Adrenal gland (tissue), 12 donors: ENCODE data around the gene CACNA1B. TPM values are rescaled to one million over a fixed set of nuclear protein-coding genes. Genes with fewer than 3 reads are reported as not detected.
A peak's percentile ranks its signal among the peaks of the same experiment; 100 is the strongest.
"Not testable (repeated sequence)": the region's sequence is repeated elsewhere in the genome, so short reads cannot be mapped to it uniquely, and the experiment has no call there.

Source experiments
- DNase-seq, 7 donors: peaks; one replicate each; pipeline ENCODE4 v3.0.0-alpha.2; 2019 to 2020
- H3K27ac ChIP-seq, 5 donors: fragments of 200-600 bp; sonication (generic) in 4 of 5; 1 replicate in 3 of 5; 2 replicates in 2 of 5; pipeline versions ENCODE4 v1.5.1 to v1.8.0; 2016 to 2020; ENCODE audit warnings: mild to moderate bottlenecking in 1 of 5
- H3K27me3 ChIP-seq: fragments of 200-600 bp; 2 replicates; pipeline ENCODE4 v1.8.0; 2021
- H3K36me3 ChIP-seq, 2 donors: fragments of 200-600 bp; replicated peaks in 1 of 2; 1 replicate in 1 of 2; 2 replicates in 1 of 2; pipeline versions ENCODE4 v1.5.1 to v1.8.0; 2018 to 2022
- H3K4me1 ChIP-seq, 2 donors: fragments of 200-600 bp; replicated peaks in 1 of 2; 1 replicate in 1 of 2; 2 replicates in 1 of 2; pipeline versions ENCODE4 v1.5.1 to v1.8.0; 2018 to 2021
- H3K4me3 ChIP-seq, 4 donors: fragments of 200-600 bp; sonication (generic) in 3 of 4; one replicate each; pipeline ENCODE4 v1.5.1; 2016 to 2018
- H3K9me3 ChIP-seq, 3 donors: fragments of 200-600 bp; sonication (generic) in 1 of 3; replicated peaks in 1 of 3; 1 replicate in 2 of 3; 2 replicates in 1 of 3; pipeline versions ENCODE4 v1.5.1 to v1.8.0; 2016 to 2021
- POLR2A ChIP-seq, 2 donors: fragments of 450-650 bp; IDR thresholded peaks; one replicate each; pipeline ENCODE4 v1.6.1; 2017; ENCODE audit warnings: antibody characterized with exemption in 2 of 2, mild to moderate bottlenecking in 2 of 2, moderate library complexity in 1 of 2
- WGBS, 4 donors: extraction: QIAGEN DNeasy Blood & Tissue Kit in 2 of 4; methylation state at CpG; one replicate each; pipeline versions ENCODE4 v1.1.5 to v1.1.7; 2013 to 2017; 5-methylcytosine and 5-hydroxymethylcytosine counted together
- intact Hi-C, 2 donors: fragments of 100-400 bp; cut with DNase I; formaldehyde crosslinking; loops; one replicate each; pipeline versions ENCODE4 v1.14.1 to v1.15.0; 2022 to 2023
- polyA plus RNA-seq, 3 donors: library from polyadenylated mRNA; stranded (reverse); fragments of 200-250 nt in 2 of 3; fragments of 350-450 nt in 1 of 3; fragmentation: Illumina TruSeq in 1 of 3; extraction: RNeasy Lipid Tissue Mini Kit (QIAGEN cat#74804) in 1 of 3; gene quantifications; one replicate each; pipeline ENCODE4 v1.2.3, GENCODE V29; 2013 to 2014
- total RNA-seq, 9 donors: library from RNA; depleted of rRNA in 4 of 9; stranded (reverse); fragments of >200 nt in 4 of 9; fragments of 120-200 nt in 1 of 9; fragmentation: NEBNext Ultra II Directional in 1 of 9; extraction: Animal tissue kit (Norgen Biotek cat#: 25700) in 1 of 9; gene quantifications; one replicate each; pipeline versions ENCODE4 v1.1.0 to v1.2.4, GENCODE V29; 2013 to 2023
- TF ChIP-seq, protein P1 (sequence below), 6 experiments: fragments of 450-650 bp in 4 of 6; fragments of 200-600 bp in 2 of 6; sonication (generic) in 1 of 6; IDR thresholded peaks; 1 replicate in 5 of 6; 2 replicates in 1 of 6; pipeline versions ENCODE4 v1.5.1 to v1.8.0; 2016 to 2021; ENCODE audit warnings: antibody characterized with exemption in 6 of 6, mild to moderate bottlenecking in 2 of 6, moderate library complexity in 1 of 6
- donor health status: healthy with polysubstance abuse.
- donor health status: Bipolar disorder and iron deficiency.
- donor health status: DM: yes; HTN: yes; CAD: no.
- donor health status: DM: no; HTN: no; CAD: no.
- donor health status: DM: no; HTN: no; CAD: no.
- donor health status: DM: yes; HTN: yes; CAD: no.

The CACNA1B gene
- total and polyA plus RNA-seq, 12 donors = 0.04 to 4.9 (median 1.1) TPM; not detected in 1

DNA sequence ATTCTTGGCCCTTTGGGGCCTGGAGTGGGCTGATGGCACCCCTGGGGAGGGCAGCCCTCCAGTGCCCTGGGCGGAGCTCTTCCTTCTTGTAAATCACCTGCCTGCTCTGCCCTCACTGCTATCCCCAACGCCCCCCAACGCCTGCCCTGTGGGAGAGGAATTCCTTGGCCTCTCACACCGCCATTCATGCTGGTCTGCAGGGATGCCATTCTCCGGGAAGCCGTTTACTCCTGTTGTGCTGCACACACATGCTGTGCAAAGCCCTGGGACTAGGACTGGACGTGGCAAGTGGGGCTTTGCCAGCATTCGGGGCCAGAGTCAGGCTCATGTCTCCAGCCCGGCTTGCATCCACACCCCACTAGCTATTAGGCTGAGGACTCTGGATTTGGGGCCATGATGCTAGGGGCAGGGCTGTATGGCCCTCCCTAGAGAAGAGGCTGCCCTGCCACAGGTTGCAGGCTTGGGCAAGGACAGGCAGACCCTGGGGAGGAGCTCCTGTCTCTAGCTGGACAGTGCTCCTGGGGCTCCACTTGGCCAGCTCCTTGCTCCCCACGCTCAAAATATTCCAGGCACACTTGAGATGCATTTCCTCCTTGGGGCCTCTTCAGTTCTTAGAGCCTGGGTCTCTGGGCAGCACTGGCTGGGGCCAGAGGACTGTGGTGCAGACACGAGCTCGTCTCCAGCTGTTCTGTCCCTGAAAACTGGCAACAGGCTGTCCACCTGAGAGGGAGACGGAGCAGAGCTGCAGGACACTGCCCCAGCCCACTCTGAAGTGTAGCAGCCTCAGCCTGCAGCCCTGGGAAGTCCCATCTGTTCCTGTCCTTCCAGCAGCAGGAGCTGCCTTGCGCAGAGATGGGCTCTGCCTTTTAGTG is 226.9 kb downstream of the CACNA1B start:
- WGBS, 4 donors = 67 to 77% (median 74%) methylated on average over 9 to 14 of the region's 14 CpGs

GRCh38 chr9:138105123-138105415 is 227.5 kb downstream of the CACNA1B start:
- no peaks in the 10 kb centered on the region for H3K4me1 ChIP-seq
- H3K9me3 ChIP-seq = no peaks in the 10 kb centered on the region
- no peak overlapping the region for H3K27ac ChIP-seq
- H3K36me3 ChIP-seq = no peaks in the 10 kb centered on the region
- no peaks in the 10 kb centered on the region for H3K27me3 ChIP-seq
- no peak overlapping the region for H3K4me3 ChIP-seq
- intact Hi-C loops = no loop called here
- no peak for TF ChIP-seq POLR2A (IDR thresholded peaks at IDR 0.05)
- TF ChIP-seq, protein P1, sequence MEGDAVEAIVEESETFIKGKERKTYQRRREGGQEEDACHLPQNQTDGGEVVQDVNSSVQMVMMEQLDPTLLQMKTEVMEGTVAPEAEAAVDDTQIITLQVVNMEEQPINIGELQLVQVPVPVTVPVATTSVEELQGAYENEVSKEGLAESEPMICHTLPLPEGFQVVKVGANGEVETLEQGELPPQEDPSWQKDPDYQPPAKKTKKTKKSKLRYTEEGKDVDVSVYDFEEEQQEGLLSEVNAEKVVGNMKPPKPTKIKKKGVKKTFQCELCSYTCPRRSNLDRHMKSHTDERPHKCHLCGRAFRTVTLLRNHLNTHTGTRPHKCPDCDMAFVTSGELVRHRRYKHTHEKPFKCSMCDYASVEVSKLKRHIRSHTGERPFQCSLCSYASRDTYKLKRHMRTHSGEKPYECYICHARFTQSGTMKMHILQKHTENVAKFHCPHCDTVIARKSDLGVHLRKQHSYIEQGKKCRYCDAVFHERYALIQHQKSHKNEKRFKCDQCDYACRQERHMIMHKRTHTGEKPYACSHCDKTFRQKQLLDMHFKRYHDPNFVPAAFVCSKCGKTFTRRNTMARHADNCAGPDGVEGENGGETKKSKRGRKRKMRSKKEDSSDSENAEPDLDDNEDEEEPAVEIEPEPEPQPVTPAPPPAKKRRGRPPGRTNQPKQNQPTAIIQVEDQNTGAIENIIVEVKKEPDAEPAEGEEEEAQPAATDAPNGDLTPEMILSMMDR (IDR thresholded peaks at IDR 0.05) = no peak
- peak in 1 of 7 donors; percentile 2 for DNase-seq
- WGBS, 4 donors = 63 to 77% (median 74%) methylated on average over 2 of the region's 2 CpGs; no CpG with 5 or more reads in 1 of the 4 donors

More for the DNA sequence above, 226.9 kb downstream of the CACNA1B start:
- TF ChIP-seq POLR2A (IDR thresholded peaks at IDR 0.05) = no peak
- TF ChIP-seq, protein P1 (IDR thresholded peaks at IDR 0.05) = no peak
- Histone ChIP-seq H3K4me3 (no peak overlapping the region), H3K9me3 (no peaks in the 10 kb centered on the region), H3K4me1 (no peaks in the 10 kb centered on the region), H3K36me3 (no peaks in the 10 kb centered on the region), H3K27ac (no peak overlapping the region), H3K27me3 (no peaks in the 10 kb centered on the region)
- peak in 2 of 7 donors; percentile 0 to 38 for DNase-seq
- intact Hi-C loops = no loop called here

DNA sequence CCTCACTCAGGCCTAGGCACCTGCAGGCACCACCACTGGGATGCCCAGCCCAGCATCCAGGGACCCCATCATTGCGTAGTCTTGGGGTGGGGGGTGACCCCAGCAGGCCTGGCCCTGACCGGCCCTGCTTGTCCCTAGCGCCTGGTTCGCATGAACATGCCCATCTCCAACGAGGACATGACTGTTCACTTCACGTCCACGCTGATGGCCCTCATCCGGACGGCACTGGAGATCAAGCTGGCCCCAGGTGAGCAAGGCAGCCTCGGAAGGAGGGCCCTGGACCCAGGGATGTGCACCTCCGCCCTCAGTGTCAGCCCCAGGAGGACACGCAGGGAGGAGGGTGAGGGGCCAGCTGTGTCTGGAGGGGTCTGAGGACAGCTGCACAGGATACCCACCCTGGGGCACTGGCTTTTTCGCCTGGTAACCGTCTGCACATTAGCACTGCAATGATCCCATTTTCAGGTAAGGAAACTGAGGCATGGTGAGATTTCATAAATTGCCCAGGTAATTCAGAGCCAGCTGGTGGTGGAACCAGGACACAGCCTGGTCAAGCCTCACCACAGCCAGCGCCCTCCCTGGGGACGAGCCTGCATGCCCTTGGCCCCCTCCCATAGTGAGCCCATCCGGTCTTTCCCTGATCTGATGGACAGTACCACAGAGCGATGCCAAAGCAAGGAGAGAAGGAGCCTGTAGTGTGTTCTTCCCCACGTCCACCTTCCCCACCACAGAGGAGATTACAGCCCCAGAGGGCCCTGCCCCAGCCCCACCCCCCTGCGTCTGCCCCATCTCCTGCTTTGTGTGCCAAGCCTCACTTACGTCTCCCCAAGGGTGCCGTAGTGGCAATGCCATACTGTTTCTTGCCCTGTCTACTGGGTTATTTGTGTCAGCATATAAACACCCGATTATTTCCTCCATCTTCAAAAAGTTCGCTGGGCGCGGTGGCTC is 228.3 kb downstream of the CACNA1B start:
- intact Hi-C loops = no loop called here
- 85 to 91% (median 87%) methylated on average over 14 to 26 of the region's 26 CpGs for WGBS, 4 donors
- H3K27ac ChIP-seq = no peak overlapping the region
- H3K9me3 ChIP-seq = no peaks in the 10 kb centered on the region
- DNase-seq = peak in 2 of 7 donors; percentile 7 to 39
- no peaks in the 10 kb centered on the region for H3K36me3 ChIP-seq
- no peak for TF ChIP-seq POLR2A (IDR thresholded peaks at IDR 0.05)
- TF ChIP-seq, protein P1 (IDR thresholded peaks at IDR 0.05) = no peak
- no peaks in the 10 kb centered on the region for H3K4me1 ChIP-seq
- no peak overlapping the region for H3K4me3 ChIP-seq
- no peaks in the 10 kb centered on the region for H3K27me3 ChIP-seq

DNA sequence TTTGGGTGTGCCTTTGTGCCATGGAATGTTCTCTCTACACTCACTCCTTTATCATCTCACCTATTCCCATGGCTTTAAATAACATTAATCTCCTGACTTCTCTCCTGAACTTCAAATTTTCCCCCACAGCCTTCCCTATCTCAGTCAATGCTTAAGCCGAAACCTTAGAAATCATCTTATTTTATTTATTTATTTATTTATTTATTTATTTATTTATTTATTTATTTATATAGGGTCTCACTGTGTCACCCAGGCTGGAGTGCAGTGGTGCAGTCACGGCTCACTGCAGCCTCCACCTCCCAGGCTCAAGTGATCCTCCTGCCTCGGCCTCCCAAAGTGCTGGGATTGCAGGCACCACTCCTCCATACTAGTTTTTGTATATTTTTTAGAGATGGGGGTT is 229.5 kb downstream of the CACNA1B start:
- WGBS, 4 donors = 85 to 94% (median 90%) methylated on average over 3 of the region's 3 CpGs
- H3K4me1 ChIP-seq, H3K4me3 ChIP-seq, H3K36me3 ChIP-seq, intact Hi-C loops, H3K27me3 ChIP-seq, H3K9me3 ChIP-seq, H3K27ac ChIP-seq: not testable (repeated sequence)
- DNase-seq = peak in 1 of 7 donors; percentile 13
